Vagina (tissue), 2 donors: ENCODE measurements around the gene PGBD5.

ENCODE experiments used
- POLR2A ChIP-seq, 2 donors: fragments of 450-650 bp; IDR thresholded peaks; one replicate each; pipeline ENCODE4 v1.6.1; 2017; ENCODE audit warnings: antibody characterized with exemption in 2 of 2, mild to moderate bottlenecking in 2 of 2, moderate library complexity in 2 of 2
- TF ChIP-seq, protein P1 (sequence below), 3 experiments: fragments of 450-650 bp in 2 of 3; fragments of 200-600 bp in 1 of 3; sonication (generic) in 1 of 3; IDR thresholded peaks; one replicate each; pipeline ENCODE4 v1.5.1; 2017 to 2019; ENCODE audit warnings: antibody characterized with exemption in 3 of 3, mild to moderate bottlenecking in 2 of 3, moderate library complexity in 2 of 3

DNA sequence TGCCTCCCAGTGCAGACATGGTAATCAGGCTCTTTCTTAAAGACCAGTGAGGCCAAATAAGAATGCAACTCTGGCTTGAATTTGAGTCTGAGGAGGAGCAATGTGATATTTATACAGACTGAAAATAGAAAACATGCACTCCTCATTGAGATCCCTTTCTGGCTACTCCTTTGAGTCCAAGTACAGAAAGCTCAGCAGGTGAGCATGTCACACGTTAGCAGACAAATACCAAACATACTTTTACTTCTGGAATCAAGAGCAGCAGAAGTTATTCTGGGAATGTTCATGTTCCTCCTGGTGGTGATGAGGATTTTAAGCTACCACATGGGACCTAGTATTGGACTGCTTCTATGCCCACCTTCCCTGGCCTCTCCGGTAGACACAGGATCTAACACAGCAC is 48.3 kb downstream of the PGBD5 start:
- TF ChIP-seq, protein P1, sequence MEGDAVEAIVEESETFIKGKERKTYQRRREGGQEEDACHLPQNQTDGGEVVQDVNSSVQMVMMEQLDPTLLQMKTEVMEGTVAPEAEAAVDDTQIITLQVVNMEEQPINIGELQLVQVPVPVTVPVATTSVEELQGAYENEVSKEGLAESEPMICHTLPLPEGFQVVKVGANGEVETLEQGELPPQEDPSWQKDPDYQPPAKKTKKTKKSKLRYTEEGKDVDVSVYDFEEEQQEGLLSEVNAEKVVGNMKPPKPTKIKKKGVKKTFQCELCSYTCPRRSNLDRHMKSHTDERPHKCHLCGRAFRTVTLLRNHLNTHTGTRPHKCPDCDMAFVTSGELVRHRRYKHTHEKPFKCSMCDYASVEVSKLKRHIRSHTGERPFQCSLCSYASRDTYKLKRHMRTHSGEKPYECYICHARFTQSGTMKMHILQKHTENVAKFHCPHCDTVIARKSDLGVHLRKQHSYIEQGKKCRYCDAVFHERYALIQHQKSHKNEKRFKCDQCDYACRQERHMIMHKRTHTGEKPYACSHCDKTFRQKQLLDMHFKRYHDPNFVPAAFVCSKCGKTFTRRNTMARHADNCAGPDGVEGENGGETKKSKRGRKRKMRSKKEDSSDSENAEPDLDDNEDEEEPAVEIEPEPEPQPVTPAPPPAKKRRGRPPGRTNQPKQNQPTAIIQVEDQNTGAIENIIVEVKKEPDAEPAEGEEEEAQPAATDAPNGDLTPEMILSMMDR (IDR thresholded peaks at IDR 0.05): no peak
- TF ChIP-seq POLR2A (IDR thresholded peaks at IDR 0.05): no peak
